ENCODE data around the gene BICRAL.

The BICRAL gene, protein sequence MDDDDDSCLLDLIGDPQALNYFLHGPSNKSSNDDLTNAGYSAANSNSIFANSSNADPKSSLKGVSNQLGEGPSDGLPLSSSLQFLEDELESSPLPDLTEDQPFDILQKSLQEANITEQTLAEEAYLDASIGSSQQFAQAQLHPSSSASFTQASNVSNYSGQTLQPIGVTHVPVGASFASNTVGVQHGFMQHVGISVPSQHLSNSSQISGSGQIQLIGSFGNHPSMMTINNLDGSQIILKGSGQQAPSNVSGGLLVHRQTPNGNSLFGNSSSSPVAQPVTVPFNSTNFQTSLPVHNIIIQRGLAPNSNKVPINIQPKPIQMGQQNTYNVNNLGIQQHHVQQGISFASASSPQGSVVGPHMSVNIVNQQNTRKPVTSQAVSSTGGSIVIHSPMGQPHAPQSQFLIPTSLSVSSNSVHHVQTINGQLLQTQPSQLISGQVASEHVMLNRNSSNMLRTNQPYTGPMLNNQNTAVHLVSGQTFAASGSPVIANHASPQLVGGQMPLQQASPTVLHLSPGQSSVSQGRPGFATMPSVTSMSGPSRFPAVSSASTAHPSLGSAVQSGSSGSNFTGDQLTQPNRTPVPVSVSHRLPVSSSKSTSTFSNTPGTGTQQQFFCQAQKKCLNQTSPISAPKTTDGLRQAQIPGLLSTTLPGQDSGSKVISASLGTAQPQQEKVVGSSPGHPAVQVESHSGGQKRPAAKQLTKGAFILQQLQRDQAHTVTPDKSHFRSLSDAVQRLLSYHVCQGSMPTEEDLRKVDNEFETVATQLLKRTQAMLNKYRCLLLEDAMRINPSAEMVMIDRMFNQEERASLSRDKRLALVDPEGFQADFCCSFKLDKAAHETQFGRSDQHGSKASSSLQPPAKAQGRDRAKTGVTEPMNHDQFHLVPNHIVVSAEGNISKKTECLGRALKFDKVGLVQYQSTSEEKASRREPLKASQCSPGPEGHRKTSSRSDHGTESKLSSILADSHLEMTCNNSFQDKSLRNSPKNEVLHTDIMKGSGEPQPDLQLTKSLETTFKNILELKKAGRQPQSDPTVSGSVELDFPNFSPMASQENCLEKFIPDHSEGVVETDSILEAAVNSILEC

DNA sequence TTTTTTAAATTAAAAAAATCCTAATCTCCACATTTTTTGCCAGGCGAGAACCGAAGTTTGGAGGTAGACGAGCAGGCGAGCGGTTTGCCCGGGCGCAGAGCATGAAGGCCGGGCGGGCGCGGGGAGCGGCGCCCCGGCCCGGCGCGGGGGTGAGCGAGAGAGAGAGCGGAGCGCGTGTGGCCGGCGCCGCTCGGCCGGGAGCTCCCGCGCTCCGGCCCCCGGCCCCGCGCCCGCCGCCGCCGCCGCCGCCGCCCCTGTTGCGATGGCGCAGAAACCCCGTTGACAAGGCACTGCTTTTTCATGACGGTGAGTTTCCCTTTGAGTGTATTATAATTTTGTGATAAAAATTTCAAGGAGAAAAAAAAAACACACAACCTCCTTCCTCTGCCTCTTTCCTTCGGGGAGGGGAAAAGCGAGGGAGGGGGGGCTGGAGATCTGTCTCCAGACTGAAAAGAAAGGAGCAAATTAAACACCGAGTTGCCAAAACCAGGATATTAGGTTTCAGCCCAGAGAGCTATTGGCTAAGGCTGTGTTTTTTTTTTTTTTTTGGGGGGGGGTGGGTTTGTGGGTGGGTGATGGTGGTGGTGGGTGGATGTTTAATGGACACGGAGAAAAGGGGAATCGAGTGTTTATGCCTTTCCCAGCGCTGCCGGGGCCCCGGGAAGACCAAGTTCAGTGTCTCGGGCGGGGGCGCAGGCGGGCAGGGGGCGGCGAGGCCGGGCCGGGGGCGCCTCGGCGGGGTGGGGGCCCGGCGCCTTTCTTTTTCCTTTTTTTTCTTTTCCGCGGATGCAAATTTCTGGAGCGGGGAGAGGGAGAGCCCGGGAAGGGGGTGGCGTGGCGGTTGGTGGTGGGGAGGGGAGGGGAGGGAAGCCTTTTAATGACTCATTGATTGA, at the start of gene BICRAL:
Gene BICRAL (plus strand): TSS at position 257 of the 893 bp plus-strand sequence. CDS start 39,971 bp downstream, outside the sequence.
- TF ChIP-seq GATA3 (IDR thresholded peaks at IDR 0.05; ENCODE audit: low read depth, low read length) (no peak), GATA2 (IDR thresholded peaks at IDR 0.05; ENCODE audit: low read depth, low read length) (no peak)

DNA sequence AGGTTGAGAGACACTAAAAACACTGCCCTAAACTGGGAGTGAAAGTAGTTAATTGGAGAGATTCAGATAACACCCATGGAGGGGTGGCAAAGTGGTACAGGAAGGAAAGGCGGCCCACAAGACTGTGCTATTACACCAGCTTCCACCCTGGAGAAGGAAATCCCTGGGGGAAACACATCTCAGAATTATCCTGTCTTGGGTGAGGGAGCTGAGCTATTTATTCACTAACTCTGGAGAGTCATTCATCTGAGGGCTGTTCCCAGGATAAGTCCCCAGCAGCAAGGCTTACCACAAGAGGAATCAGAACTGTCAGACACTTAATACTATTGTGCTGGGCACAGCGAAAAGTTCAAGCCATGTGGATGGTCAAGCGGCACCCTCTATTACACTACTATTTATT, 45.9 kb upstream of the BICRAL start:
- TF ChIP-seq GATA3 (IDR thresholded peaks at IDR 0.05; ENCODE audit: low read depth, low read length) (no peak), GATA2 (IDR thresholded peaks at IDR 0.05; ENCODE audit: low read depth, low read length) (no peak)

DNA sequence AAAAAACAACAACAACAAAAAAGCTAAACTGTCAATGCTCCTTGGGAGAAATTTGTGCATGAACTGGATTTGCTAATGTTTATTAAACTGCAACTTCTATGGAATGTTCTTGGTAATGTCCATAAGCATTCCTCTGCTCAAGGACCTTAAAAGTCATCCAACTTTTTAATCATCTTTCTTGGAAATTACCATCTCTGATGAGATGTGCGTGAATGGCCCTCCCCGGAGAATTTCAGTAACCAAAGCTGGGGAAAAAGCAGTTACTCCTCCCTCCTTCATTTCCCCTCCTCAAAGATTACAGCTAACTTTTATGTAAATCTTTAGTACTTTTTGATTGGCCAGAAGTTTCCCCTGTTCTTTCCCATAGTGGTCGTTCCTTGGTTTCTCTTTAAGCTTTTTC, 41.1 kb upstream of the BICRAL start:
- TF ChIP-seq GATA3 (IDR thresholded peaks at IDR 0.05; ENCODE audit: low read depth, low read length) (no peak), GATA2 (IDR thresholded peaks at IDR 0.05; ENCODE audit: low read depth, low read length) (no peak)

DNA sequence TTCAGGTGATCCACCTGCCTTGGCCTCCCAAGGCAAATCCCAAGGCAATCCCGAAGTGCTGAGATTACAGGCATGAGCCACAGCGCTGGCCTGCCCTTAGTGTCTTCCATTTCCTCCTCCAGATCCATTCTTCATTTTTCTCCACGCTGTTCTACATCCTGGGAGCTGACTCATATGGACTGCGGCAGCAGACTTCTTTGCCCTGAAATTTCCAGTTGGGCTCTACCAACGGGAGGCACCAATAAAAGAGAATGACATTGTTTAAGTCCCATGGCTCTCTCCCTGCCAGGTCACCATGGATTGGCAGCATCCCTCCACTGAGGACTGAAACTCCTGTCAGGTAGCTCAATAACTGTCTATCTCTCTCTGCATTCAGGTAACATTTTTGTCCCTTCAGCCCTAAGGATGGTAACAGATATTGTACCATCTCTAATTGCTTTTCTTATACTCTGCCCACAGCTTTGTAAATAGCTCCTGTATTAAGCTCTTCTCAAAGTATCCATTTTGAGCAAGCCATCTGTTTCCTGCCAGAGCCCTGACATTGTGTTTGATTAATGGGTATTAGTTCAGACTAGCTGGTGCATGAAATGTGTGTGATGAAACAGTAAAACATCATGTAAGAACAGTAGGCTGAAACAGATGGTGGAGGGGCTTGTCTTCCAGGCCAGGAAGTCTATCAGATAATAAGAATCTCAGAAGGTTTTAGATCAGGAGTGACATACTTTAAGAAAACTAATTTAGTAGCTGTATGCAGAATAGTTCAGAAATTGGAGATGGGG, 39.5 kb upstream of the BICRAL start:
- TF ChIP-seq GATA3 (IDR thresholded peaks at IDR 0.05; ENCODE audit: low read depth, low read length) = no peak
- TF ChIP-seq GATA2 (IDR thresholded peaks at IDR 0.05; ENCODE audit: low read depth, low read length) = no peak

DNA sequence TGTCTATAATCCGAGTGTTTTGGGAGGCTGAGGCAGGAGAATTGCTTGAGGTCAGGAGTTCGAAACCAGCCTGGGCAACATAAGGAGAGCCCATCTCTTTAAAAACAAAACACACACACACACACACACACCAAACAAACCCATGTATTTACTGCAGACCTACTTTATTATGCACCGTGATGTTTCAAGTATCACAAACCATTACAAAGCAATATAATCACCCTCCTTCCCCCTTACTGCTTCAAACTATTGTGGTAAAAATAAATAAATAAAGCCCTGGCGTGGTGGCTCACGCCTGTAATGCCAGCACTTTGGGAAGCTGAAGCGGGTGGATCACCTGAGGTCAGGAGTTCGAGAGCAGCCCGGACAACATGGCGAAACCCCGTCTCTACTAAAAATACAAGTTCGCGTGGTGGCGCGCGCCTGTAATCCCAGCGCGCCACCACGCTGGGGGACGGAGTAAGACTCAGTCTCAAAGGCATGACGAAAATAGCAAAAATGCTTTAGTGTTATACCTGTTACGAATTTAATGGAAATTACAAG, 37.4 kb upstream of the BICRAL start:
- TF ChIP-seq GATA3 (IDR thresholded peaks at IDR 0.05; ENCODE audit: low read depth, low read length) (no peak), GATA2 (IDR thresholded peaks at IDR 0.05; ENCODE audit: low read depth, low read length) (no peak)

DNA sequence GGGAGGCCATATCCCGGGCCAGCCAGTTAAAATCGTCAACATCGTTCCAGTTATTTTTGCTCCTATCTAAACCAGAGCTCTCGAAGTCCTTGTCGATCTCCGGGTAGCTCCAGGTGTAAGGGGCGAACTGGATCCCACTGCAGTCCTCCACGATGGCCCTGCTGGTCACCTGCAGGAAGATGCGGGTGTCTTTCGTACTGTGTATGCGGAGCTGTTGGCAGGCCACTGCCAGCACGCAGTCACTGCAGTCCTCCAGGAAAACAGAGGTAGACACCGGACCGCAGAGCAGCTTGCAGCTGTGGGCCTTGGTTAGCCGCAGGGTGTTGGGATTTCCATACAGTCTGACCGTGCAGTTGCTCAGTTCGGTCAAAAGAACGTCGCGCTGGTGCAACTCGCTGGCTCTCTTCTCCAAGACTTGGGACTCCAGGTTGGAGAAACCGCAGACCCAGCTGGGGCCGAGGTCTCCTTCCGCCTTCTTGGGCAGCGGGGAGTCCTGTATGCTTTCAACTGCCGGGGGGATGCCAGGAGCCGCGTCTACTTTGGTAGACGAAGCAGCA, 36.7 kb upstream of the BICRAL start:
- TF ChIP-seq GATA2 (IDR thresholded peaks at IDR 0.05; ENCODE audit: low read depth, low read length) (no peak), GATA3 (IDR thresholded peaks at IDR 0.05; ENCODE audit: low read depth, low read length) (no peak)

DNA sequence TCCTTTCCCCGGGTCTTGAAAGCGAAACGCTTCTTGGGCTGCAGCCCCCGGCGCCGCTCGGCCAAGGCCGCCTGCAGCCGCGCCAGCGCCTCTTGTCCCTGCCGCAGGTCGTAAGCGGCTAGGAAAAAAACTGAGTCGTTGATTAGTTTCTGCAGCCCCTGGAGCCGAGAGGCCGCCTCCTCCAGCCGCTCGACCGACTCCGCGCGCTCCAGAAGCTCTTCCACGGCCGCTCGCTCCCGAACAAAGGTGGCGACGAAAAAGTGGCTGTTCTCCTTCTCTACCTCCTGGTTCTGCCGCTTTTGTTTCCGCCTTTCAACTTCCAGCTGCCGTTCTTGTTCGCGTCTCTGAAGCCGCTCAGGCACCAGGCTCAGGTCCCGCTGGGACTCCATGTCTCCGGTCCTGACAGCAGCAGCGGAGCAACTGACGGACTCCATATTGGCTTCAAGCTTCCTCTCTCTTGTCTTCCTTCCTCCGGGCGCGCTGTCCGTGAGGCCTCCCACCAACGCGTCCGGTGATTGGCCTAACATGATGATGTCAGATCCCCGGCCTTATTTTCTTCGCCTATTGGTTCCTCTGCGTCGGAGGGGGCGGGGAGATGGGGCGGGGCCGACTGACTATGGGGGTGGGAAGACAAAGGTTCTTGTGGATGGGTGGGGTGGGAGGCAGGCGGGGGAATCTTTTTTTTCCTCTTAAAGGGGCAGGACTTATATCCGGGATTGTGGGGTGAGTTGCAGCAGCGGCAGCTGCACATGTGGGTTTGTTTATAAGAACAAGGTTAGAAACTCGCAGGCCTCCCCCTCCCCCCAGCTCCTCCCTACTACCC, 36.0 kb upstream of the BICRAL start, which contains the start of gene TBCC:
Gene TBCC (minus strand): TSS at position 464 of the 823 bp plus-strand sequence. CDS start 30 bp downstream, at position 434.
- TF ChIP-seq GATA3 (IDR thresholded peaks at IDR 0.05; ENCODE audit: low read depth, low read length) = no peak
- TF ChIP-seq GATA2 (IDR thresholded peaks at IDR 0.05; ENCODE audit: low read depth, low read length) = no peak

DNA sequence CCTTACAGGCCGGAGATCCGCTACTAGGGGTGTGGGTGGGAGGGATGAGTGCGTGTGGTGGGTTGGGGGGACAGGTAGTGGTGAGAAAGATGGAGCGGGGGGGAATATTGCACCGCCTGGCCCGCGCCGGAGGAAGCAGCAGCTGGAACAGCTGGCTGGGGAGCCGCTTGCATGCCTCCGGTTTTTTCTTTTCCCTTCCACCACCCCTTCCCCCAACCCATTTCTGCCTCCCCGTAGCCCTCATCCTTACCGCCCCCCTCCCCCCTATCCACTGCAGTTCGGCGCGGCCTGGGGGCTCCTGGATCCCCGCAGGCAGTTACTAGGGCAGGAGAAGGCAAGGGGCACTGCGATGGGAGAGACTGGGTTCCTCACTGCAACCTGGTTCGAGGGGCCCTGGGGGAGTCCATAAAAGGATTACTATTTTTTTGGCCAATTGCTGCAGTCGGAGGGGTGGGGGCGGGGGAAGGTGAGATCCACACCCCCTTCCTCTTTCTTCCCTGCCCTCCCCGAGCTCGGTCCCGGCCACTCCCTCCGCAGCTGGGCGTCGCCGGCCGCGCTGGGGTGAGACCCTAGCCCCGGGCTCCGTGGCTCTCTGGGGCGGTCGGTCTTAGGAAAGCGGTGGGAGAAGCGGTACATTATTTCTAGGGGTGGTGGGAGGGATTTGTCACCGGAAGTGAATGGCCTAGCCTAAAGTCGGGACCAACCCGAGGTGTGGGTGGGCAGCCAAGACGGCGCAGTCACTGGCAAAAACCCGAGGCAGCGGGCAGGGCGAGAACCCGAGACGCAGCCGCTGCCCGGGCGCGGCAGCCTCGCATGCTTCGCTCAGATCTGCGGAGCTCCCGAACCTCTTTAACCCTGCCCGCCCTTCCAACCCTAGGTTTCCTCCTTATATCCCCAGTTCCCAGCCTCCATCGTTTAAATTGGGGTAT, 35.1 kb upstream of the BICRAL start:
- TF ChIP-seq GATA3 (IDR thresholded peaks at IDR 0.05; ENCODE audit: low read depth, low read length) = no peak
- TF ChIP-seq GATA2 (IDR thresholded peaks at IDR 0.05; ENCODE audit: low read depth, low read length) = no peak

DNA sequence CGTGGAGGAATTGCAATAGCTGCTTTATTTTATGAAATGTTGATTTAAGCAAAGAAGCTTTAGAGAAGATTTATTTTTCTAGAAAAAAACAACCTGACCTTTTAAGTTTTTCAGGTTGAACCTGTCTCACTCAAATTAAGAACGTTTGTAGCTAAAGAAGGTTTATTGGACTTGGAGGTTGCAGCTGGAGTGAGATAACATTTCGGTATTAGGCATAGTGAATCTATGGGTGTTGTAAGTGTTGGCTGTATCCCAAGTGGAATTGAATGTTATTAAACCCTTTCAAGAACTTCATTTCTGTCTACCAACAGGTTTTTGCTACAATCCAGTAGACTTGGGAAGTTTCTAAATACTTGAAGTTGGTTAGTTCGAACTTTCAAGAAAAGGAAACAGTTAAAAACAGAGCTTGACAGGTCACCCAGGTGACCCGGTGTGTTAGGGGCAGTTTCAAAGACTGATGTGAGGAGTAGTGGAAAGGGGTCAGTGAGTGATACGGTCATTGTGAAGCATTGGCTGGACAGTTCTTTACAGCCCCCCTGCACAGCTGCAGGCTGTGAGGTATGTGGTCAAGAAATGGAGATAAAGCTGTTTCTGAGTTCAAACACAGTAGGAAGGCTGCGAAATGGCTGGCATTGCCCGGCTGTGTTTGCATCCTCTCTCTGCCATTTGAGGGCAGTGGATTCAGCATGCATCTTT, 33.5 kb upstream of the BICRAL start:
- TF ChIP-seq GATA2 (IDR thresholded peaks at IDR 0.05; ENCODE audit: low read depth, low read length) (no peak), GATA3 (IDR thresholded peaks at IDR 0.05; ENCODE audit: low read depth, low read length) (no peak)

DNA sequence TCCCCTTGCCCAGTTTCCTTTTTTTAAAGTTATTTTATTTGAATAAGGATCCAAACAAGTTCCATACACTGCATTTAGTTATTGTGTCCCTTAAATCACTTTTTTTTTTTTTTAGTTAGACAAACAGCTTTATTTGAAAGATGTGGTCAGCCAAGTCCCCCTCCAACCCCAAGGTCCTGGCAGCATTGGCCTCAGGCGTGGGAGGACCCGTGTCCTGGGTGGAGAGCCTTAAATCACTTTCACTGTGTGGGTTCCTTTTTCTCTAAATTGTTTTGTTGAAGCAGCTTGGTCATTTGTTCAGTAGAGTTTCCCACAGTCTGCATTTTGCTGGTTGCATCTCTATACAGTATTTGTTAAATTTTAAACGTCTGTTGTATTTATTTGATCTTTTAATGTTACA, 30.8 kb upstream of the BICRAL start:
- TF ChIP-seq GATA3 (IDR thresholded peaks at IDR 0.05; ENCODE audit: low read depth, low read length) (no peak), GATA2 (IDR thresholded peaks at IDR 0.05; ENCODE audit: low read depth, low read length) (no peak)

Measured in SH-SY5Y (cell line).